ENCODE data around the gene EME1.

The EME1 gene

DNA sequence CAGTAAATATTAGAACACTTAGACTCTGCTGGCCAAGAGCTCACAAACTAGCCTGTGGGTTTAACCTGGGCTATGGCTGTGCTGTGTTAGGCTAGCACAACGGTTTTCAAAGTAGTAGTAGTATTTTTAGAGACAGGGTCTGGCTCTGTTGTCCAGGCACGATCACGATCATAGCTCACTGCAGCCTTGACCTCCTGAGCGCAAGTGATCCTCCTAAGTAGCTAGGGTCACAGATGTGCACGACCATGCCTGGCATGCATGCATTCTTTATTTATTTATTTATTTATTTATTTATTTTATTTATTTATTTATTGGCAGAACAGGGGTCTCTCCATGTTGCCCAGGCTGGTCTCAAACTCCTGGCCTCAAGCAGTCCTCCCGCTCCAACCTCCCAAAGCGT, 10.4 kb upstream of the EME1 start:
- in situ Hi-C loops (cut with MboI; ENCODE audit: low sequenced_read_pairs), result no loop called here

DNA sequence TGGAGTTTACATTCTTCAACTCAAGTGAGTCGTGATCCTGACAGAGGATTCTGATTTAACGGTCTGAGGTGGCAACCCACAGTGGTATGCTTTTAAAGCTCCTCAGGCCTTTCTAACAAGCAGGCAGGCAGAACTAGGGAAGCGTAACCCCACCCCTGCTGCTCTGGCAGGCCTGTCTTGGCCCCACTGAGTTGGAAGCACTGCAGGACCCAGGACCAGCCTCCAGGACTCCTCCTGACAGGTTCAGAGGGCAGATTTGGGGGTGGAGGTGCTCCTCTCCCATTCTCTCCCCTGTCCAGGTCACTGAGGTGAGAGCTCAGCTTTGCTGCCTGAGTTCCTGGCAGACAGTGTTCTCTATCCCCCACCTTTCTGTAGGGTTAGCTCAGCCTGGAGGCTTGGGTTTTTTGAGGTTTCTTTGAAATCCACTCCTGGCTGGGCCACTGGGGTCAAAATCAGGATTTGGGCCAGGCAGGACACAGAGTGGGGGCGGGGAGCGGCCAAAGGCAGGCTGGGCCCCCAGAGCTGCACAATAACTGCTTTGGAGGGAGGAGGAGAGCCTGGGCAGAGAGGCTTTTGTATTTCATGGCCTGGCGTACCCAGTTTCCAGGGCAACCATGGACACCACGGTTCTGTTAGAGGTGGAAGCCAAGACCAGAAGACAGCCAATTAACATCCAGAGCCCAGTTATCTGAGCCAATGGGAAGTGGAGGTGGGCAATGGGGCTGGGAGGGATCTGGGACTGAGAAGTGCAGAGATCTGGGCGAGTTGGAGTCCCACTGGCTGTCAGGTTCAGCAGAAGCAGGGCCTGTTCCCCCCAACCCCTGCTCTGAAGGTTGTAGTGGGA, 9.6 kb upstream of the EME1 start:
- in situ Hi-C loops (cut with MboI; ENCODE audit: low sequenced_read_pairs), result no loop called here

DNA sequence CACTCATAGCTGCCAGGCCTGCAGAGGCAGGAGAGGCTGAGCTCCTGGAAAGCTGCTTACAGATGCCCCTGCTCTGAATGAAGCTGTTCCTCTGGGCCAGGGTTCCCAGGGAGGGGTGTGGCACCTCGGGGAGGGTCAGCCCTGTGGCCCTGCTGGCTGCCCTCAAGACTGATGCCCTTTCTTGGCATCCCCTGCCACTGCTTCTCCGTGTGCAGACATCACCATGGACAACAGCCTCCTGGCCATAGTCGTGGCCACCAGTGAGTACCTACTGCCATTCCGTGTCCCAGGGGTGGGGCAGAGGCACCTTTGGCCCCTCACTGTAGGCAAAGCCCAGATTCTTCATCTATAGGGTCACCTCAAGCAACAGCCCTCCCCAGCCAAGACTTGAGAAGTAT, 9.0 kb upstream of the EME1 start:
- in situ Hi-C loops (cut with MboI; ENCODE audit: low sequenced_read_pairs), result no loop called here

DNA sequence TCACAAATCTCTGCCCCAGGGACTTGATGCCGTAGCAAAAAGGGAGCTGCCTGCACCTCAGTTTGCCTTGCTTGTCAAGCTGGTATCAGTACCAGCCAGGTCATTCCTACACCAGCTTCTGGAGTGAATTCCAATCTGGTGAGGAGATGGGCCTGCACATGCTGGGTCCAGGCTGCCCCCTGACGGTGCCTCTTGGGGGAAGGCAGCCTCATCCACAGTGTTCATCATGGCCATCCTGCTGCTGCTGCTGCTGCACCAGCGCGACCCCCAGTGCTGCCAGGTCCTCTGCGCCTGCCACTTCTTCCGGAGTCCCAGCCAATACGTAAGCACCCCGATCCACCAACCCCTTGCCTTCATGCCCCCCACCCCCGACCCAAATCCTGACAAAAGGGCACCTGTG, 8.3 kb upstream of the EME1 start:
- in situ Hi-C loops (cut with MboI; ENCODE audit: low sequenced_read_pairs), result no loop called here

DNA sequence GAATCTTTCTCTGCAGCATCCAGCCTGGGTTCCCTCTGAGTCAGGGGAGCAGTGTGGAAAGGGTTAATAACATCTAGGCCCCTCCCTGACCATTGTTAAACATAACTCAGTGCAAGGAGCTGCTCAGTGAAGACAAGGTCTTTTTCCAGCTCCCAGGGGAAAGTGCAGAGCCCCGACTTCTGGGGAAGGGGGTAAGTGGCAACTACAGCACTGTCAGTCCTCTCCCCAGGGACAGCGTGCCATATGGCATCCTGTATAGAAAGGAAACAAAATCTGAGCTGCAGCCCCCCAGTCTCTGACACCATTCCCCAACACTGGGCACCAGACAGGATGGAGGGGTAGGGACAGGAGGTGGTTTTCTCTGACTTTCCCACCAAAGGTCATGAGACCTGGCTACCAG, 7.9 kb upstream of the EME1 start:
- in situ Hi-C loops (cut with MboI; ENCODE audit: low sequenced_read_pairs), result no loop called here

DNA sequence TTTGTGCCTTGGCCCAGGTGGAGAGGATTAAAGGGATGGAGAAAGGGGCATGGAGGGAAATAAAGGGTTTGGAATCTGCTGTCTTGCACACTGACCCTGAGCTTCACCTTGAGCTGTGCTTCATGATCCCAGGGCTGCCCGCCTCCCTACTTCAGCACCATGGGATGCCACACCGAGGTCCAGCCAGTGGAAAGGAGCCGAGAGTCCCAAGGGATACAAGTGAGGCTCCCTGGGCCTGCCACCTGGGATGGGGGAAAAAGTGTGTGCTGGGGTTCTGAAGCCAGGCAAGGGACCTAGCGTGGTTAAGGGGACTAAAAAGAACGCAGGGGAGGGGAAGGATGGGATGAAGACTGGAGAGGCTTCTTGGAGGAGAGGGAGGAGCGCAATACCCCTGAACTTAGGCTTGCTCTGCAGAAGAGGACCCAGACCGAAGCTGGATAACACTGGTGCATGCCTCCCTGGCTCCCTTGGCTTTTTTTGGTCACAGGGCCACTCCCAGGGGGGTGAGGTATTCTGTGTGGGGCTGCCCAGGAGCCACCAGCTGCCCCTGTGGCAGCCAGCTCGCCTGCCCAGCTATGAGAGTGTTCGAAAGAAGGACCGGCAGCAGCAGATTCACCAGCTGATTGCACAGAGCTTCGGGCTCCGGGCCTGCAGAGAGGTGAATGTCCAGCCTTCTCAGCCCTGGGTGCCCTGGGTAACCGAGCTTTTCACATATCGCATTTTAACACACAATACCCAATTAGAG, 7.2 kb upstream of the EME1 start:
- in situ Hi-C loops (cut with MboI; ENCODE audit: low sequenced_read_pairs), result no loop called here

DNA sequence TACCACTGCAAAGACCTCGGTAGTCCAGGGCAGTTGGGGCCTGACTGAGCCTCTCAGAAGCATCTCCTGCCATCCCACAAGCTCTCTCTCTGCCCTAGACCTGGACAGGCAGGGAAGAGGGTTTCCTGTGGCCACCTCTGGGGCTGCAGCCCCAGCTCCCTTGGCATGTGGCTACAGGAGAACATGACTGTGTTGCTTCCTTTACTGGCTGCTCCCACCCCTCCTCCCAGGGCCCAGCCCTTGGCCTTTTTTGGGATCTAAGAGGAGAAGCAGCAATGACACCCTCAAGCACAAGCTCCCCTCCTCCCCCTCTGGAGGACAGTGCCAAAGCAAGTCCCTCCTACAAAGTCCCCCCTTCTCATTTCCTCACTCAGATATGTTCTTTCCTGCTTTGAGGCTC, 5.6 kb upstream of the EME1 start:
- in situ Hi-C loops (cut with MboI; ENCODE audit: low sequenced_read_pairs), result no loop called here

DNA sequence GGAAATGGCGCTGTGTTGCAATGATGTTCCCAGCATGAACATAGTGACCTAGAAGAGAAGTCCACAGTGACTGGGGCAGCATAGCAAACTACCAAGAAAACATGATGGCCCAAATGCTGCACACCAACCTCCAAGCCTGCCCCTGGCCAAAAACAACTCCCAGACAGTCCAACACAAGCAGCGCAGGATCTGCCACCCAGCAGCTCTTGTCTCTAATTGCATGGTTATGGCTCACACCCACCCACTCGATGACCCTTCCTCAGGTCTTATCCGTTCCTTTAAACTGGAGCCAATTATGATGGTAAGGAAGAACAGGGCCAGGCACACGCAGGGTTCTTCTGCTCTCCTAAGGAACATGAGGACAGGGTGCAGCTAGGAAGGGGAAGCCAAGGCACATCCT, 3.0 kb upstream of the EME1 start:
- in situ Hi-C loops (cut with MboI; ENCODE audit: low sequenced_read_pairs), result no loop called here

DNA sequence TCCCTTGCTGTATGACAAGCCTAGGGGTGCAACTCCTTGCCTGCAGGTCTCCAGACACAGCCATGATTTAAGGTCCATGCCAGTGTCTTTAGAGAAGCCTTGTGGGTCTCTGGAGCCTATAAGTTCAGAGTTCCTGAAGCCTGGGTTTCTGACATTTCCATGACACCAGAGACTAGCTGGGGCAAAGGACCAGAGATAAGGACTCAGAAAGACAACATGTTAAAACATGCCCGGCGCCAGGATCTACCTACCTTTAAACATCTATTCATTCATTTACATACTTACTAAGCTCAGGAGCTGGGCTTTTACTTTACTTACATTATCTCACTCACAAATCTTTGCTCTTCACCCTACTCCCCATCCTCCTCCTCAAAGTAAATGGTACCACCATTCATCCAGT, 1.5 kb upstream of the EME1 start:
- in situ Hi-C loops (cut with MboI; ENCODE audit: low sequenced_read_pairs), result no loop called here

DNA sequence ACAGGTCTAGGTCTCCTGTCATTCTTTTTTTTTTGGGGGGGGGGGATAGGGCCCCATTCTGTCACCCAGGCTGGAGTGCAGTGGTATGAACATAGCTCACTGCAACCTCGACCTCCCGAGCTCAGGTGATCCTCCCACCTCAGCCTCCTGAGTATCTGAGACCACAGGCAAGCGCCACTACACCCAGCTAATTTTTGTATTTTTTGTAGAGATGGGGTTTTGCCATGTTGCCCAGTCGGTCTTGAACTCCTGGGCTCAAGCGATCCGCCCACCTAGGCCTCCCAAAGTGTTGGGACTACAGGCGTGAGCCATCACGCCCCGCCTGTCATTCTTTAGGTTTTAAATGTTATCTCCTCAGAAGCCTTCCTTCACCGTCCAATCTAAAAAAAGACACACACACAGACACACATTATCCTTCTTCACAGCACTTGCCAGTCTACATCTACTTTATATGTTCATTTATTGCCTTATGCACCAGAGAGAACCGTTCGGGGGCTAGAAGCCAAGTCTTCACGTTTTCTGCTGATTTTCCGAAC, 739 bp upstream of the EME1 start:
- in situ Hi-C loops (cut with MboI; ENCODE audit: low sequenced_read_pairs), result no loop called here

DNA sequence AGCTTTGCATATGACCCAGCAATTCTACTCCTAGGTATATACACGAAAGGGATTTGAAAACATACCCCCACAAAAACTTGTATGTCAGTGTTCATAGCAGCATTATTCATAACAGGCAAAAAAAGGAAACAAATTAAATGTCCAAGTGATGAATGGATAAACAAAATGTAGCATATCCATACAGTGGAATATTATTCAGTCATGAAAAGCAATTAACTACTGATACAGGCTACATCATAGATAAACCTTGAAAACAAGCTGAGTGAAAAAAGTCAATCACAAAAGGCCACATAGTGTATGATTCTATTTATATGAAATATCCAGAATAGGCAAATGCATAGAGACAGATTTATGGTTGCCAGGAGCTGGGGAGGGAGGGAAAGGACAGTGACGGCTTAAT, 676 bp downstream of the EME1 start:
- in situ Hi-C loops (cut with MboI; ENCODE audit: low sequenced_read_pairs), result no loop called here

DNA sequence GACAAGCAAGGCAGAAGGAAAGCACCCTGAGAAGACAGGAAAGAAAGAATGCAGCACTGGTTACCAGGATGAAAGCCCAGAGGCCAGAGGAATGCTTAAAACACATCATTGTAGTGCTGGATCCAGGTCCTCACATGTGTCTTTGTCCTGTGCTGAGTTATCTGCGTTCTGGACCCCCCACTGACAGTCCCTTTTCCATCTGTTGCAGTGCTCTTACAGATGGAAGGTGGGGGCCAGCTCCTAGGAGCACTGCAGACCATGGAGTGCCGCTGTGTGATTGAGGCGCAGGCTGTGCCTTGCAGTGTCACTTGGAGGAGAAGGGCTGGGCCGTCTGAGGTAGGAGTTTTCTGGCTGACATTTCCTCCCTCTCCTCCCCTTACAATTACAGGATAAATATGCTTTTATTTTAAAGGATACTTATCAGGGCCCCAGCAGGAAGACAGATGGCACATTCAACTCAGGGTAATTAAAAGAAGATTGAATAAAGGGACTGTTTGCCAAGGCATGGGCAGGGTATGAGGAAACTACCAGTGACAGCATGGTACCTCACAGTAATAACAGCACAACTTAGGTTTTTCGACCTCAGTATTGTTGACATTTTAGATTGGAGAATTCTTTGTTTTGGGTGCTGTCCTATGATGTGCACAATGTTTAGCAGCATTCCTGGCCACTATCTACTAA, 3.0 kb downstream of the EME1 start:
- in situ Hi-C loops (cut with MboI; ENCODE audit: low sequenced_read_pairs), result no loop called here

DNA sequence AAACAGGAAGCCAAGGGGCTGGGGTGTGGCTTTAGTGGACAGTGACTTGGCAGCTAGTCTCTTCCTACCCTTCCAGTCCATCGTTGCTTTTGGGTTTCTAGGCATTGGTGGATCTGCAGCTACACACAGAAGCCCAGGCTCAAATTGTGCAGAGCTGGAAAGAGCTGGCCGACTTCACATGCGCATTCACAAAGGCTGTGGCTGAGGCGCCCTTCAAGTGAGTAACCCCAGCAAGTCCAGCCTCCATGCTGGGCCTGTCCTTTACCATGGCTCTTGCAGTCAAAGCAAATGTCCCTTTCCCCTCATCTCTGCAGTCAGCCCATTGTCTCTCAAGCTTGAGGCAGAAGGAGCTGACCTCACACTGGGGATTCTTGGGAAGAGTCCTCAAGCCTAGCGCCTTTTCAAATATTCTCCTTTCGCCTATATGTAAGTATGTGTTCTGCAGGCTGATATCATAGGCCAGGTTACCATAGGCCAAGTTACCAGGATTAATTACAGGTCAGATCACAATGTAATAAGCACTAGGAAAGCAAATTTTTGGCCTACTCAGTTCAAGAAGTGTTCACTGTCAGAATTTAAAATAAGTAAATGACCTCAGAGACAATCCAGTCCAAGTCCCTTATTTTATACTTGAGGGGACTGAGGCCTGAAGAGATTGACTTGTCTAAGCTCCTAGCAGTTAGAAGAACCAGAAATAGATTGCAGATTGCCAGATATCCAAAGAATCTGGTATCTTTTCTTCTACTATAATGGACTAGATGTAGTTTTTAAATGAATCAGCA, 6.5 kb downstream of the EME1 start:
- in situ Hi-C loops (cut with MboI; ENCODE audit: low sequenced_read_pairs), result no loop called here

DNA sequence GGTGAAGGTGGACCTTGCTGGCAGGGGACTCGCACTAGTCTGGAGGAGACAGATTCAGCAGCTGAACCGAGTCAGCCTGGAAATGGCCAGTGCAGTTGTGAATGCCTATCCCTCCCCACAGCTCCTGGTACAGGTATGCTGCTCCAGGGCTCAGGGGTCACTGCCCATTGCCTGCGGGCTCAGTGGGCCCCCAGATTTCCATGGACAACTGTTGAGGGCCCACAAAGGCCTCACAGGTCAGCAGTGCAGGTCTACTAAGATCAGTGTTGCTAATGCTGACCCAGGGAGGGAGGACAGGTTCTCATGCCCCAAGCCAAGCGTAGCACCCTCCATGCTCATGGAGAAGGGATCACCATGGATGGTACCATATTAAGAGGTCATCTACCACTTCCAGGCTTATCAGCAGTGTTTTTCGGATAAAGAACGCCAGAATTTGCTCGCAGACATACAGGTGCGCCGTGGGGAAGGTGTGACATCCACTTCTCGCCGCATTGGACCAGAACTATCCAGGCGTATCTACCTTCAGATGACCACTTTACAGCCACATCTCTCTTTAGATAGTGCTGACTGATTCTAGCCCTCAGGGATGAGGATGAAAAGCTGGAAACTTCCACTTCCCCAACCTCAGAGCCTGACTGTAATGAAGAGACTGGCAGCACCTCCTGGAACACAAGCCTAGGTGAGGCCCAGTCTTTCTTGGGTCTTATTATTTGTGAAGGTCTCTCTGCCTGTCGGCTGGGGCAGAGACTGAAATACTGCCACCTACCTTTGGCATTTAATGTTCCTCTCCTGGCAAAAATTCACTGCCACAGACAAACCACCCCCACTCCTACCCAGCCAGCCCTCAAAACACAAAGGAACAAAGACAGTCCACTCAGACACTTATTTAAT, 7.6 kb downstream of the EME1 start:
- in situ Hi-C loops (cut with MboI; ENCODE audit: low sequenced_read_pairs), result no loop called here

DNA sequence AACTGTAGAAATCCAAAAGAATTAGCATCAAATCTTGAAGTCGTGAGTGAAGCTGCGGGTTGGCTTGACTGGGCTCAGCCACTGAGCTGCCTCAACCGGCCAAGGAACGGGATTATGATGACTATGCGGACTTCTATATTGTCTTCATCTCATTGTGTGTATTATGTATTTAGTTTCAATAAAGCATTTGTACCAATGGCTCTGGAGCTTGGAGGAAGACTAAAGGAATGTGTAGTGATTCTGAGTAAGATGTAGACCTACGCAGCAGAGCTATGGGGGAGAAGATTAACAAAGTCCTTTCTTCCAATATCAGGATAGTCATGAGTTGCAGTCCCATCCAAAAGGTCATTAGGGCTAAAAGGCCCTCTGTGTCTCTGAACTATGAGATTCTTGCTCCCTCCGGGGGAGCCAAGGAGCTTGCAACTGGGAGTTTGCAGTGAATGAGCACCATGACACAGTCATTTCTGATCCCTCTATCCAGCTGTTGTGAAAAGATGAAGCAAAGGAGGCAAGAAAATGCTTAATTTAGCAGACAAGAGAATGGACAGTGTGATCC, 8.3 kb downstream of the EME1 start:
- in situ Hi-C loops (cut with MboI; ENCODE audit: low sequenced_read_pairs), result no loop called here

DNA sequence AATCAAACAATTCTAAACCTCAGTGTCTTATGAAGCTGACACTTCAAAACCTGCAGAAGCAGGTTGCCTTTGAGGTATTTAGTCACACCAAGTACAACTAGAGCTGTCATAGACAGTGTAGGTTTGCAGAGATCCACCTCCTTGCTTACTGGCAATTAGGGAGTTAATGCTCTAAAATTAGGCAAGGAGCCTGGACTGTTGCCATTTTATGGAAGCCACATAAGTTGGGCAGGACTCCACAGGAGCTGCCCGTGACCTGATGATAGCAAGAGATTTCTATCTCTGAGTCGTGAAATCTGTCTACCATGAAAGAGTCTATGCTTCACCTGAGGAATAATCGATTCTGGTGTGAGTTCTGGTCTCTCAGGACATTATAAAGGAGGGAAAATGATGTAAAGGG, 8.9 kb downstream of the EME1 start:
- in situ Hi-C loops (cut with MboI; ENCODE audit: low sequenced_read_pairs), result no loop called here

DNA sequence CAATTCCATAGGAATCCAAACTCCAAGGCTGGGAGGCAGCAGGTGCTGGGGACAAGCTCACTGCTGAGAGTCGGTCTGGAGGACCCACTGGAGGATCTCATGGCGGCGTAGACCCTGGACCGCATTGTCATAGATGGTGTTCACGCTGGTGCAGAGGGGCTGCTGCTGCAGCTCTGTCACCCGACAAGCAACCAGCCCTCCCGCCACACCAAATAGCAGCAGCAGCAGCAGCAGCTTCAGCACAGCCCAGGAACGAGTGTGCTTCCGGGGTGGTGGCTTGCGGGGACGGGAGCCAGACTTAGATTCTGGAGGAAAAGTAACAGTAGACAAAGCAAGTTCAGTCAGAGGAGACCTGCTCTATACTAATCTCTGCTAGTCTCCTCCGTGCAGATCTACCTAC, 9.9 kb downstream of the EME1 start:
- in situ Hi-C loops (cut with MboI; ENCODE audit: low sequenced_read_pairs), result no loop called here

DNA sequence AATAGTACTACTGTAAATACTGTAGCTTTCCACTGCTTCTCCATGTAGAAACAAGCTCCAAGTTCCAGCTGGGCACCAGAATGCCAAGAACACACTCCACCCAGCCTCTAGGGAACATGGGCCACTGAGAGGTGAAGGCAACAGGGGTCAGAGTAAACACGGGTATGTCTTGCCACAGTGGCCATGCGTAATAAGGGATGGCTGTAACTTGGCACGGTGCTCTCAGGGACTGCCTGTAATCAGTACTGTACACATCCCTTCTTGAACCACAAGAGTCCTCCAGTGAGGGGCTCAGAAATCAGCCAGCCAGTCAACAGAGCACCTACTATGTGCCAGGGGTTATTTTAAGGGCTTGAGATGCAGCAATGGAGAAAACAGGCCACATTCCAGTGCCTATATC, 13.5 kb downstream of the EME1 start:
- in situ Hi-C loops (cut with MboI; ENCODE audit: low sequenced_read_pairs), result no loop called here

DNA sequence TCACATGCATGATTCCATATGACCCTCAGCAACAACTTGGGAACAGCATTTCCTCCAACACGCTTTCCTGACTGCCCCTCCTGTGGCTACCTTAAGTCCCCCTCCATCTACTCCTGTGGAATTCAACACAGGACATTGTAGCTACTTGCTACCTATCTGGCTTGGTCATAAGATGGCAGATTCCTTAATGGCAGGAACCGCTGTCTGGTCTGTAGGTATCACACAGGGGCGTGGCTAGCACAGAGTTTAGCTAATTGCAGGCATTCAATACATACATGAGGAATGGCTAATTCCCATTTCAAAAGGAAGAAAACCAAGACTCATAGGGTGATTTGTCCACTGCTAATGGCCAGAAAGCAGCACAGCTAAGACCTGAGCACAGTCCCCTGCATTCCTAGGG, 15.7 kb downstream of the EME1 start:
- in situ Hi-C loops (cut with MboI; ENCODE audit: low sequenced_read_pairs), result no loop called here

DNA sequence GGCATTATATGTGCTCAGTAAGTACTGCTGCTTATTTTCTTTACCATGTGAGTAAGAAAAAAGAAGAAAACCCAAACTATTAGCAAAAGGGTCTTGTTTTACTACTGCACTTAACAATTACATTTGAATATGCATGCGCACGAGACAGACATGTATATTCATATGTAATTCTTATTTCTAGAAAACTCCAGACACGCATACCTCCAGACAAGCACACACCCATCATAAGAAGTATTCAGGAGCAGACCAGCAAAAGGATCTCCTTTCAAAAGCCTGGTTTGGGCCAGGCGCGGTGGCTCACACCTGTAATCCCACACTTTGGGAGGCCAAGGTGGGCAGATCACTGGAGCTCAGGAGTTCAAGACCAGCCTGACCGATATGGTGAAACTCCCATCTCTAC, 16.5 kb downstream of the EME1 start:
- in situ Hi-C loops (cut with MboI; ENCODE audit: low sequenced_read_pairs), result no loop called here

All from hTERT RPE-1 (cell line).